T1000 (cell line): ENCODE measurements around the gene FECH.
"Not testable (repeated sequence)": the region's sequence is repeated elsewhere in the genome, so short reads cannot be mapped to it uniquely, and the experiment has no call there.

Experiments
- DNase-seq: peaks from one replicate; lab custom pipeline; 2025; ENCODE audit warnings: mixed read lengths; lab: John Stamatoyannopoulos, UW

FECH gene

GRCh38 chr18:57533006-57533867 lies 53.3 kb downstream of the FECH start:
- no peak for DNase-seq

- no peak for DNase-seq
These were observed 57.4 kb downstream of the FECH start for GRCh38 chr18:57529151-57529550.

GRCh38 chr18:57527556-57528229 lies 58.8 kb downstream of the FECH start:
- no peak for DNase-seq

- DNase-seq = no peak
These were observed 63.1 kb downstream of the FECH start for GRCh38 chr18:57523171-57523956.

- not testable (repeated sequence) for DNase-seq
These were observed 64.2 kb downstream of the FECH start for GRCh38 chr18:57522348-57522747.

GRCh38 chr18:57519668-57520424 lies 66.7 kb downstream of the FECH start:
- no peak for DNase-seq

- no peak for DNase-seq
These were observed 68.0 kb downstream of the FECH start for GRCh38 chr18:57518533-57518932.

- DNase-seq = no peak
These were observed 70.4 kb downstream of the FECH start for GRCh38 chr18:57516056-57516455.

GRCh38 chr18:57505231-57505630 lies 81.3 kb downstream of the FECH start:
- DNase-seq = no peak

GRCh38 chr18:57502624-57503023 lies 83.9 kb downstream of the FECH start:
- DNase-seq = no peak

- DNase-seq = no peak
These were observed 87.7 kb downstream of the FECH start for GRCh38 chr18:57498682-57499256.
